Measurements from ENCODE around the gene TREML2.

DNA sequence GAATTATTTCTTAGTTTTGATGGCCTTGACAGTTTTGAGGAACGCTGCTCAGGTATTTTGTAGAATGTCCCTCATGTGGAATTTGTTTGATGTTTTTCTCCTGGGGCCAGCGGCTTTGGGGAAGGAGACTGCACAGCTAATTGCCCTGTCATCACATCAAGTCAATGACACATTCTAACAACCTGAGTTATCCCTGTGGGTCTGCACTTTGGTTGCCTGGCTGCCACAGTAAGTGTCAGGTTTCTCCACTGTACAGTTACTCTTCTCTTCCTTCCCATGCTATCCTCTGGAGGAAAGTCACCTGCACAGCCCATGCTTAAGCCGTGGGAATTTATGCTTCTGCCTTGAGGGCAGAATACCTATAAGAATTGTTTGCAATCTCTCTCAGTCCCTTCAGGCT lies 25.8 kb upstream of the TREML2 start:
- no peak for TF ChIP-seq EZH2phosphoT487 (IDR thresholded peaks at IDR 0.05; ENCODE audit: insufficient read depth, low read depth)
- TF ChIP-seq EZH2 (IDR thresholded peaks at IDR 0.05; ENCODE audit: insufficient read depth, poor library complexity, severe bottlenecking) = no peak

Data from GM23248 (cell line).